ENCODE results near the gene MYRIP.

MYRIP gene

DNA sequence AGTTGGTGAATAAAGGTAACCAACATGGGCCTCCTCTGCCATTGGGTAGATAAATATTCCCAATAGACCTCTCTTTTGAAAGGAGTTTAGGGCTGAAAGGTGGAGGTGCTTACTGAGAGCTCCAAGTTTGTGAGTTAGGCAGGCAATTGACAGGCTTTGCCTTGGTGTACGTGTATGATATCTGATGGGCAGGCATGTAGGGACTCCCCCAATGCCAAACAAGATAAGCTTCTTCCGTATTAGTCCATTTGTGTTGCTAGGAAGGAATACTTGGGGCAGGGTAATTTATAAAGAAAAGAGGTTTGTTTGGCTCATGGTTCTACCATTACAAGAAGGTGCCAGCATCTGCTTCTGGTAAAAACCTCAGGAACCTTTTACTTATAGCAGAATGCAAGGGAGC lies 339.4 kb downstream of the MYRIP start:
- H3K27ac ChIP-seq (ENCODE audit: low read length), result no peak overlapping the region

DNA sequence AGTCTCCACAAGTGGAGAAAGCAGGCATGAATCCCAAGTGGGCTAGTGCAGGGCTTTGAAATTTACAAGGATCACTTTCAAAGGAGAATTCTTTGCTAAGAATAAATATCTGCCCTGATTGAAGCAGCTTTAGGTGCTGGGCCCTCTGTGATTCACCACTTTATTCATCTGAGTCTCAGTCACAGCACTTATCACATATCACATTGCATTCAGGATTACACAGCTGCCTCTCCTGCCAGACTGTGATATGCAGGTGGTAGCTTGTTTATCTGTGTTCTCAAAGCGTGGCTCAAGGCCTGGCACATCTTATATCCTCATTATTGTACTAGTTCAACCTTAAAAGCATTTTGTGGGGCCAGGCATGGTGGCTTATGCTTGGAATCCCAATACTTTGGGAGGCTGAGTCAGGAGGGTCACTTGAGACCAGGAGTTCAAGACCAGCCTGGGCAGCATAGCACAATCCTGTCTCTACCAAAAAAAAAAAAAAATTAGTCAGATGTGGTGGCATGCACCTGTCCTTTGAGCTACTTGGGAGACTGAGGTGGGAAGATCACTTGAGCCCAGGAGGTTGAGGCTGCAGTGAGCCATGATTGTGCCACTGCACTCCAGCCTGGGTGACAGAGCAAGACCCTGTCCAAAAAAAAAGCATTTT lies 343.2 kb downstream of the MYRIP start:
- H3K4me3 ChIP-seq (ENCODE audit: low read length in 2 of 2), result no peak overlapping the region
- no peaks in the 10 kb centered on the region for H3K27me3 ChIP-seq (ENCODE audit: control insufficient read depth in 1 of 2, insufficient read depth in 2 of 2, low read length in 2 of 2)
- H3K36me3 ChIP-seq (ENCODE audit: control insufficient read depth in 2 of 2, insufficient read depth in 2 of 2, low read length in 2 of 2), result no peaks in the 10 kb centered on the region
- H3K9ac ChIP-seq (ENCODE audit: low read length in 2 of 2), result no peak overlapping the region
- H3K27ac ChIP-seq (ENCODE audit: low read length), result no peak overlapping the region
- peaks cover 0 to 2% of the 10 kb centered on the region in 2 donors for H3K9me3 ChIP-seq (ENCODE audit: control insufficient read depth in 2 of 2, low read length in 2 of 2)
- no peaks in the 10 kb centered on the region for H3K4me1 ChIP-seq (ENCODE audit: control insufficient read depth, insufficient read depth, low read length)

More for the DNA sequence above, 339.4 kb downstream of the MYRIP start:
- Histone ChIP-seq H3K27me3 (ENCODE audit: control insufficient read depth in 1 of 2, insufficient read depth in 2 of 2, low read length in 2 of 2) (no peaks in the 10 kb centered on the region), H3K9ac (ENCODE audit: low read length in 2 of 2) (no peak overlapping the region), H3K4me3 (ENCODE audit: low read length in 2 of 2) (no peak overlapping the region), H3K4me1 (ENCODE audit: control insufficient read depth, insufficient read depth, low read length) (no peaks in the 10 kb centered on the region), H3K36me3 (ENCODE audit: control insufficient read depth in 2 of 2, insufficient read depth in 2 of 2, low read length in 2 of 2) (no peaks in the 10 kb centered on the region), H3K9me3 (ENCODE audit: control insufficient read depth in 2 of 2, low read length in 2 of 2) (peaks cover 0 to 2% of the 10 kb centered on the region in 2 donors)

DNA sequence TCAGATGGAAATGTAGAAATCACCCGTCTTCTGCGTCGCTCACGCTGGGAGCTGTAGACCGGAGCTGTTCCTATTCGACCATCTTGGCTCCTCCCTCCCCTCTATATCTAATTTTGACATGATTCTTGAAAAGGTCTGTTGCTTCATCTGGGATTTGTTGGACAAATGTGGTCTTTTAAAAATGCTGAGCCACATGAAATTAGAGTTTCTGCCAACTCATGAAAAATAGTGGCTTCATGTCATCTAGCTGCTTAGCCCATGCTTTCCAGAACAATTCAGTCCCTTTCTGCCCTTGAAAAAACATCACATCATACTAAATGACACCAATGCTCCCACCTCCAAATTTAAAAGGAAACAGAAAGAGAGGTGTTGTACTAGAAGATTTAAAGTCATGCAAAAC lies 351.5 kb downstream of the MYRIP start:
- Histone ChIP-seq H3K9ac (ENCODE audit: low read length in 2 of 2) (no peak overlapping the region), H3K4me3 (ENCODE audit: low read length in 2 of 2) (no peak overlapping the region), H3K4me1 (ENCODE audit: control insufficient read depth, insufficient read depth, low read length) (no peaks in the 10 kb centered on the region), H3K9me3 (ENCODE audit: control insufficient read depth in 2 of 2, low read length in 2 of 2) (peaks cover 7 to 9% of the 10 kb centered on the region in 2 donors), H3K36me3 (ENCODE audit: control insufficient read depth in 2 of 2, insufficient read depth in 2 of 2, low read length in 2 of 2) (no peaks in the 10 kb centered on the region), H3K27me3 (ENCODE audit: control insufficient read depth in 1 of 2, insufficient read depth in 2 of 2, low read length in 2 of 2) (no peaks in the 10 kb centered on the region), H3K27ac (ENCODE audit: low read length) (no peak overlapping the region)

DNA sequence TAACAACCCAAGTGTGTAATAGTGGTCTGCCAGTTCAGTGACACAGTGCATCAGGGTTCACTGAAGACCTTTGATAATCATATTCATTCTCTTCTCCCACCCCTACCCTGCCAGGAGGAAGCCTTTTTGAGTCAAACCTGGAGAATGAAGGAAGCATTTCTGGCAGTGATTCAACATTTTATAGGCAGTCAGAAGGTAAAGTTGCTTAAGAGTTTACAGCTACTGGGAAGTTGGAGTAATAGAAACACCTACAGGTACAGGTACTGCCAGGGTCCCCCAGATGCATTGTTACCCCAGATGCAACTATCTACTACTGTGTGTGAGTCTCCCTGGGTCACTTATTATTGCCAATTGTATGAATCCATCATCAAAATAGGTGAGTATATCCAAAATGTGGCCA lies 353.2 kb downstream of the MYRIP start:
- Histone ChIP-seq H3K9ac (ENCODE audit: low read length in 2 of 2) (no peak overlapping the region), H3K9me3 (ENCODE audit: control insufficient read depth in 2 of 2, low read length in 2 of 2) (peaks cover 7 to 9% of the 10 kb centered on the region in 2 donors), H3K4me1 (ENCODE audit: control insufficient read depth, insufficient read depth, low read length) (no peaks in the 10 kb centered on the region), H3K27me3 (ENCODE audit: control insufficient read depth in 1 of 2, insufficient read depth in 2 of 2, low read length in 2 of 2) (no peaks in the 10 kb centered on the region), H3K36me3 (ENCODE audit: control insufficient read depth in 2 of 2, insufficient read depth in 2 of 2, low read length in 2 of 2) (no peaks in the 10 kb centered on the region), H3K27ac (ENCODE audit: low read length) (no peak overlapping the region), H3K4me3 (ENCODE audit: low read length in 2 of 2) (no peak overlapping the region)

DNA sequence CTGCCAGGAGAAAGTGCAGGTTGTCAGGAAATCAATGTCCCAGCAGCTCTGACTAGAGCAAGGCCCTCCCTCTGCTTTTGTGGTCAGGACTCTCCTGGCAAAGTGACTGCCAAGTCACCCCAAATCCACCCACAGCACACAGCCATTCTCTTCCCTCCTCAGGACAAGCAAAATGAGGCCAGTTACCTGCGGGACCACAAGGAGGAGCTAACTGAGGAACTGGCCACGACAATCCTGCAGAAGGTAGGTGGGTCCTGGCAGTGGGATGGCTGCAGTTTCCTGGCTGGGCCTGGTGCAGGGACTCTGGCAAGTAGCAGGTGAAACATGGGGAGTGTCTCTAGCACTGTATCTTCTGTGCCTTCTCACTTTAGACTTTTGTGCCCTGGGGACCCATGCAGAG lies 357.6 kb downstream of the MYRIP start:
- Histone ChIP-seq H3K4me3 (ENCODE audit: low read length in 2 of 2) (no peak overlapping the region), H3K27ac (ENCODE audit: low read length) (no peak overlapping the region), H3K27me3 (ENCODE audit: control insufficient read depth in 1 of 2, insufficient read depth in 2 of 2, low read length in 2 of 2) (no peaks in the 10 kb centered on the region), H3K9ac (ENCODE audit: low read length in 2 of 2) (no peak overlapping the region), H3K36me3 (ENCODE audit: control insufficient read depth in 2 of 2, insufficient read depth in 2 of 2, low read length in 2 of 2) (no peaks in the 10 kb centered on the region), H3K4me1 (ENCODE audit: control insufficient read depth, insufficient read depth, low read length) (no peaks in the 10 kb centered on the region), H3K9me3 (ENCODE audit: control insufficient read depth in 2 of 2, low read length in 2 of 2) (peaks cover 0 to 4% of the 10 kb centered on the region in 2 donors)

DNA sequence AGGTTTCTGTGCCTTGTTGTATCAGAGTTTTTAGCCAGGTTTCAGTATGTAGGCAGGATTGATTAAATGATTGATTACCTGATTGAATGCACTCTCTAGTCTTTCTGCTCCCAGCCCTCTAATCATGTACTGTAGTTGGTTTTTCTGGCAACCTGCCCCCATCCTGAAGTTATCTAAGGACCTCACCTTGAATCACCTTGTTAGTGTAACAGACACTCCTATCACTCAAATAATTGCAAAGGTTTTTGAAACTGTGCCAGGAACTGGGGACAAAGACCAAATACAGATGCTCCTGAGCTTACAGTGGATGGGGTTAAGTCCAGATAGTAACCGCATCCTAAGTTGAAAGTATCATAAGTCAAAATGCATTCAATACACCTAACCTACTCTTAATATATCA lies 358.5 kb downstream of the MYRIP start:
- Histone ChIP-seq H3K4me1 (ENCODE audit: control insufficient read depth, insufficient read depth, low read length) (no peaks in the 10 kb centered on the region), H3K36me3 (ENCODE audit: control insufficient read depth in 2 of 2, insufficient read depth in 2 of 2, low read length in 2 of 2) (no peaks in the 10 kb centered on the region), H3K27ac (ENCODE audit: low read length) (no peak overlapping the region), H3K9me3 (ENCODE audit: control insufficient read depth in 2 of 2, low read length in 2 of 2) (no peaks in the 10 kb centered on the region), H3K4me3 (ENCODE audit: low read length in 2 of 2) (no peak overlapping the region), H3K27me3 (ENCODE audit: control insufficient read depth in 1 of 2, insufficient read depth in 2 of 2, low read length in 2 of 2) (no peaks in the 10 kb centered on the region), H3K9ac (ENCODE audit: low read length in 2 of 2) (no peak overlapping the region)

DNA sequence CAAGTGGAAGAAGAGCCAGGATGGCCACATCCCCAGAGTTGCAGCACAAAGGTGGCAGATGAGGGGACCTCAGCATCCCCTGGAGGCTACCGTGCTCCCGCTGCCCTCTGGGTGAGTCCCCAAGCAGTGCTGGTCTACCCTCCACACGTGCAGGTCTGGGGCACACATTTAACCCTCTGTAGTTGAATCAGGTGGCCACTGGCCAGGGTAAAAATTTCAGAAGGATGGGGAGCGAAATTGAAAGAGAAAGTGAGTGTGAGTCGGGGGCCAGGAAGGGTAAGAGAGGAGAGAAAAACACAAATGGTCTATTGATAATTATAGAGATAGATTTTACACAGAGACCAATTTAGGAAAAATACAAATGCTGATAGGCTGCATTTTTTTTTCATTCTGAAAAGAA lies 360.6 kb downstream of the MYRIP start:
- Histone ChIP-seq H3K4me1 (ENCODE audit: control insufficient read depth, insufficient read depth, low read length) (peaks cover 4% of the 10 kb centered on the region), H3K36me3 (ENCODE audit: control insufficient read depth in 2 of 2, insufficient read depth in 2 of 2, low read length in 2 of 2) (no peaks in the 10 kb centered on the region), H3K4me3 (ENCODE audit: low read length in 2 of 2) (no peak overlapping the region), H3K27ac (ENCODE audit: low read length) (no peak overlapping the region), H3K27me3 (ENCODE audit: control insufficient read depth in 1 of 2, insufficient read depth in 2 of 2, low read length in 2 of 2) (no peaks in the 10 kb centered on the region), H3K9me3 (ENCODE audit: control insufficient read depth in 2 of 2, low read length in 2 of 2) (no peaks in the 10 kb centered on the region), H3K9ac (ENCODE audit: low read length in 2 of 2) (no peak overlapping the region)

DNA sequence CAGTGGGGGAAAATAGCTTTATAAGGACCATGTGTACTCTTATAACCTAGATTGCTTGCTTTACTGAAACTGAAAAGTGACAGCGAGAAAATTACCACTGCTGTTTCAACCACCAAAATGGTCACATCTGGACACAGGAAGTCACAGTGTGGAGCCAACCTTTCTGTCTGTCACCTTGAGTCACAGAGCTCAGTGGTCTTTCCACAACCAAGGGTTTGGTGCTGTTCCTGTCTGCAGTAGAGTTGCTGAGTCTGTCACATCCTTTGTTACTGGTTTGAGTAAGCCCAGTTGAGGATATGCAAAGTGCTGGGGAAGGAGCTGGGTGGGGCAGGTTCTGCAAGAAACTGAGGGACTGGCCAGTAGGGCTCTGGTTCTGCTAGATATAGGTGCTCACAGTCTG lies 361.0 kb downstream of the MYRIP start:
- no peaks in the 10 kb centered on the region for H3K9me3 ChIP-seq (ENCODE audit: control insufficient read depth in 2 of 2, low read length in 2 of 2)
- no peak overlapping the region for H3K27ac ChIP-seq (ENCODE audit: low read length)
- H3K4me1 ChIP-seq (ENCODE audit: control insufficient read depth, insufficient read depth, low read length), result peaks cover 4% of the 10 kb centered on the region
- no peak overlapping the region for H3K9ac ChIP-seq (ENCODE audit: low read length in 2 of 2)
- no peaks in the 10 kb centered on the region for H3K36me3 ChIP-seq (ENCODE audit: control insufficient read depth in 2 of 2, insufficient read depth in 2 of 2, low read length in 2 of 2)
- H3K27me3 ChIP-seq (ENCODE audit: control insufficient read depth in 1 of 2, insufficient read depth in 2 of 2, low read length in 2 of 2), result no peaks in the 10 kb centered on the region
- no peak overlapping the region for H3K4me3 ChIP-seq (ENCODE audit: low read length in 2 of 2)

DNA sequence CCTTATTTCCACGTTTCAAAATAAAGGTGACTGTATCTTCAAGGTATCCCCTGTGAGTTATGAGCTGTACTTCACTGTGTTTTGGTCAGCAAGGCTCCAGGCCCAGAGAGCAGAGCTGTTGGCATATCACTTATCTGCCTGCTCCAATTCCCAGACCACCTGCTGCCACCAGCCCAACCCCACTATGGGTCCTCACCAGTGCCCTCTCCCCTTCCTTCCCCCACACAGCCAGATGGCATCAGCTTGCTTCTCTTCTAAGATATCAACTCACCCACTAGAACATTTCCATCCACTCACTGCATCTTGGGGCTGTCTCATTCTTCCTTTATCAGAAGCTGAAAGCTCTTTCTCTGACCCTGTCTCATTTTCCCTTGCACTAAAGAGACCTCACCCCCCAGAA lies 363.2 kb downstream of the MYRIP start:
- H3K27me3 ChIP-seq (ENCODE audit: control insufficient read depth in 1 of 2, insufficient read depth in 2 of 2, low read length in 2 of 2), result no peaks in the 10 kb centered on the region
- no peaks in the 10 kb centered on the region for H3K36me3 ChIP-seq (ENCODE audit: control insufficient read depth in 2 of 2, insufficient read depth in 2 of 2, low read length in 2 of 2)
- peaks cover 4% of the 10 kb centered on the region for H3K4me1 ChIP-seq (ENCODE audit: control insufficient read depth, insufficient read depth, low read length)
- H3K9me3 ChIP-seq (ENCODE audit: control insufficient read depth in 2 of 2, low read length in 2 of 2), result no peaks in the 10 kb centered on the region
- H3K4me3 ChIP-seq (ENCODE audit: low read length in 2 of 2), result no peak overlapping the region
- H3K9ac ChIP-seq (ENCODE audit: low read length in 2 of 2), result no peak overlapping the region
- H3K27ac ChIP-seq (ENCODE audit: low read length), result no peak overlapping the region

DNA sequence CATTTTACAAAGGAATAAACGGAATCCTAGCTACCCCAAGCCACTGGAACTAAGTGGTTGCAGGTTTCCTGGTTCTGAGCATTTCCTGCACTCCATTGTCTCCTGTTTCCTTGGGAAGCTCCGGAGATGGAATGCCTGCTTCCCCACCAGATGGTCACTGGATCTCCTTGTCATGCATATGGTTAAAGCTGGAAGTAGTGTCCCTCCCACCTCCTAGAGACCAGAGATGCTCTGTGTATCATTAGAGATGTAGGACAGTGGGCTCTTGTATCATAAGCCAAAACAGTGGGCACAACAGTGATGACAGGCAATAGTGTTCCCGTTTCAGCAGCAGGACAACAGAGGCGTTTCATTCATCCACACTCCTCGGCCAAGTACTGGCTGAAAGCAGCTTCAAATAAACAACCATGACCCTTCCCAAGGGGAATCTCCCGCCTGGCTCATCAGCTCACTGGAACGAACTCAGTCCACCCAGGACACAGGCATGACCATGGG lies 363.9 kb downstream of the MYRIP start:
- Histone ChIP-seq H3K27ac (ENCODE audit: low read length) (no peak overlapping the region), H3K4me1 (ENCODE audit: control insufficient read depth, insufficient read depth, low read length) (peaks cover 4% of the 10 kb centered on the region), H3K36me3 (ENCODE audit: control insufficient read depth in 2 of 2, insufficient read depth in 2 of 2, low read length in 2 of 2) (no peaks in the 10 kb centered on the region), H3K9ac (ENCODE audit: low read length in 2 of 2) (no peak overlapping the region), H3K9me3 (ENCODE audit: control insufficient read depth in 2 of 2, low read length in 2 of 2) (no peaks in the 10 kb centered on the region), H3K27me3 (ENCODE audit: control insufficient read depth in 1 of 2, insufficient read depth in 2 of 2, low read length in 2 of 2) (no peaks in the 10 kb centered on the region), H3K4me3 (ENCODE audit: low read length in 2 of 2) (no peak overlapping the region)

DNA sequence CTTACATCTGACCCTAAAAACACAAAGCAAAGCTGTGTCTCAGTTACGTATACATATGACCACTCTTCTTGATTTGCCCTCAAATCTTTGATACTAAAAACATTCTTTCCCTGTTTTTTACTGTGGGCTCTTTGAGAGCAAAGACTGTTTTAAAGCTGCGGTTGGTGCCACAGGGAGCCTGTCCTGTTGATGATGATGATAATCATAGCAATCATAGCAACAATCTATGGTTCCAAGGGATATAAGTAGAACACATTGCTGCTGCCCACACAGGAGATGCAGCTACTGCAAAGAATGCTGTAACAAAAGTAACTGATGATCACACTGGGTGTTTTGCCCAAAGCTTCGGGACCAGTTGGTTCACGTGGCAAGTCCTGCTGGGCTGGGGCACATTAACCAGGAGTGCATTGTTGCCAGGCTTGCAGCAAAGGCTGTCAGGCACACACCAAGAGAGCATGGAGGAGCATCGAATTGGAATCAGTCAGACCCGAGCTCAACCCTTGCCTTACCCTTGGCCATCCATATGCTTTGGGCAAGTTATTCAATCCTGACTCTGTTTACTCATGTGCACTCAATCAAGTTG lies 368.7 kb downstream of the MYRIP start:
- H3K27ac ChIP-seq (ENCODE audit: low read length), result no peak overlapping the region
- H3K4me3 ChIP-seq (ENCODE audit: low read length in 2 of 2), result no peak overlapping the region
- no peaks in the 10 kb centered on the region for H3K9me3 ChIP-seq (ENCODE audit: control insufficient read depth in 2 of 2, low read length in 2 of 2)
- H3K9ac ChIP-seq (ENCODE audit: low read length in 2 of 2), result no peak overlapping the region
- peaks cover 6% of the 10 kb centered on the region for H3K4me1 ChIP-seq (ENCODE audit: control insufficient read depth, insufficient read depth, low read length)
- no peaks in the 10 kb centered on the region for H3K36me3 ChIP-seq (ENCODE audit: control insufficient read depth in 2 of 2, insufficient read depth in 2 of 2, low read length in 2 of 2)
- H3K27me3 ChIP-seq (ENCODE audit: control insufficient read depth in 1 of 2, insufficient read depth in 2 of 2, low read length in 2 of 2), result no peaks in the 10 kb centered on the region
